ENCODE measurements around the gene ATP2C2. TPM values are rescaled to one million over a fixed set of nuclear protein-coding genes. Genes with fewer than 3 reads are reported as not detected.
A peak's percentile ranks its signal among the peaks of the same experiment; 100 is the strongest.

Gene ATP2C2, protein sequence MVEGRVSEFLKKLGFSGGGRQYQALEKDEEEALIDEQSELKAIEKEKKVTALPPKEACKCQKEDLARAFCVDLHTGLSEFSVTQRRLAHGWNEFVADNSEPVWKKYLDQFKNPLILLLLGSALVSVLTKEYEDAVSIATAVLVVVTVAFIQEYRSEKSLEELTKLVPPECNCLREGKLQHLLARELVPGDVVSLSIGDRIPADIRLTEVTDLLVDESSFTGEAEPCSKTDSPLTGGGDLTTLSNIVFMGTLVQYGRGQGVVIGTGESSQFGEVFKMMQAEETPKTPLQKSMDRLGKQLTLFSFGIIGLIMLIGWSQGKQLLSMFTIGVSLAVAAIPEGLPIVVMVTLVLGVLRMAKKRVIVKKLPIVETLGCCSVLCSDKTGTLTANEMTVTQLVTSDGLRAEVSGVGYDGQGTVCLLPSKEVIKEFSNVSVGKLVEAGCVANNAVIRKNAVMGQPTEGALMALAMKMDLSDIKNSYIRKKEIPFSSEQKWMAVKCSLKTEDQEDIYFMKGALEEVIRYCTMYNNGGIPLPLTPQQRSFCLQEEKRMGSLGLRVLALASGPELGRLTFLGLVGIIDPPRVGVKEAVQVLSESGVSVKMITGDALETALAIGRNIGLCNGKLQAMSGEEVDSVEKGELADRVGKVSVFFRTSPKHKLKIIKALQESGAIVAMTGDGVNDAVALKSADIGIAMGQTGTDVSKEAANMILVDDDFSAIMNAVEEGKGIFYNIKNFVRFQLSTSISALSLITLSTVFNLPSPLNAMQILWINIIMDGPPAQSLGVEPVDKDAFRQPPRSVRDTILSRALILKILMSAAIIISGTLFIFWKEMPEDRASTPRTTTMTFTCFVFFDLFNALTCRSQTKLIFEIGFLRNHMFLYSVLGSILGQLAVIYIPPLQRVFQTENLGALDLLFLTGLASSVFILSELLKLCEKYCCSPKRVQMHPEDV
- total RNA-seq (2021; ENCODE audit: unreplicated experiment) (20.3 TPM), Bru-seq, nascent RNA (percentile 72 among the genes with signal in this experiment), BruChase-seq, experiment 1, labeled RNA remaining after a 6-hour chase (percentile 70 among the genes with signal in this experiment), BruChase-seq, experiment 2, labeled RNA remaining after a 2-hour chase (percentile 71 among the genes with signal in this experiment)
- polyA plus RNA-seq (2012), result 28.2 and 40.5 TPM in 2 replicates
- long read RNA-seq, transcript ATP2C2-201 (27 exons, 3,376 nt), result major isoform, 35 of 69 reads
- long read RNA-seq, partial matches to known transcripts, result 15 of 69 reads
- long read RNA-seq, other reads (novel, unspliced or antisense), result 15 of 69 reads

DNA sequence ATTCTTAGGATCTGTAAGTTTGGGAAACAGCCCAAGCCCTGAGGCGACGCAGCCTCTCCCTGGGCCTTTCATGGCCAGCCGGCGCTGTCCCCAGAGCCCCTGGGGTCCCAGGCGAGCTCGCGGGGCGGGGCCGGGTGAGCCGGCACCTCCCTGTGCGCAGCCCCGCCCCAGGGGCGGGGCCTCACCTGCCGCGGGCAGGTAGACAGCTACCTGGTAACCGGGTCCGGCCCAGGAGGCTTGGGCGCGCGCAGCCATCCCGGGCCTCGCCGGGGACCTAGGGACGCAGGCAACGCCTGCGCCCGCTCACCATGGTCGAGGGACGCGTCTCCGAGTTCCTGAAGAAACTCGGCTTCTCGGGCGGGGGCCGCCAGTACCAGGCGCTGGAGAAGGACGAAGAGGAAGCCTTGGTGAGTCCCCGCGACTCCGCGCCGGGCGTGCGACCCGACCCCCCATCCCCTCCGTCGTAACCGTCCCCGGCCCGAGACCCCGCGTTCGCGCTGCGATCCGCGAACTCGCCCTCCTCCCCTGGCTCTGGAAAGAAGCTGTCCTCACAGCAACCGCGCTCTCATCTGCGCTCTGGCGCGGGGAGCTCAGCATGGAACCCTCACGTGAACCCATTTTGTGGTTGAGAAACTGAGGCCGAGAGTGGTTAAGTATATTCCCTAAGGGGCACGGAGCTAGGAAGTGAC, at the start of gene ATP2C2:
TSS of gene ATP2C2 (plus strand) at position 231 of the 689 bp plus-strand sequence. CDS start at position 309, 78 bp downstream.
- peak; percentile 31 for TF ChIP-seq YY1 (IDR thresholded peaks at IDR 0.05; ENCODE audit: extremely low read depth, insufficient replicate concordance, low read depth, low read length)
- no peak for TF ChIP-seq RAD21 (IDR thresholded peaks at IDR 0.05; ENCODE audit: low read depth)
- peak; percentile 95 for TF ChIP-seq POLR2AphosphoS5 (IDR thresholded peaks at IDR 0.05; ENCODE audit: low read depth, low read length)
- TF ChIP-seq, protein P1, sequence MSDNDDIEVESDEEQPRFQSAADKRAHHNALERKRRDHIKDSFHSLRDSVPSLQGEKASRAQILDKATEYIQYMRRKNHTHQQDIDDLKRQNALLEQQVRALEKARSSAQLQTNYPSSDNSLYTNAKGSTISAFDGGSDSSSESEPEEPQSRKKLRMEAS (IDR thresholded peaks at IDR 0.05), result peak; percentile 47; the same call in 1 of the 2 replicates
- Histone ChIP-seq H3K4me1 (ENCODE audit: control insufficient read depth in 1 of 2, insufficient read depth in 2 of 2, low read length in 2 of 2) (peaks cover 23 to 38% of the 10 kb centered on the region in 2 experiments), H3K36me3 (ENCODE audit: control insufficient read depth in 1 of 2, insufficient read depth in 2 of 2, low read length in 2 of 2) (no peaks in the 10 kb centered on the region), H3K9me3 (ENCODE audit: control insufficient read depth in 1 of 2, insufficient read depth in 1 of 2, low read depth in 1 of 2, low read length in 2 of 2) (no peaks in the 10 kb centered on the region), H3K4me2 (ENCODE audit: low read length) (peak within 1 kb of the TSS; percentile 94), H3K27me3 (ENCODE audit: insufficient read depth, low read length) (no peaks in the 10 kb centered on the region), H3K4me3 (replicated peaks in 1 of 2; ENCODE audit: low read depth in 1 of 2, low read length in 2 of 2) (peak within 1 kb of the TSS; percentile 75 to 81), H3K27ac (ENCODE audit: low read depth, low read length) (peak within 1 kb of the TSS; percentile 22; the same call in 1 of the 2 replicates), H3K9ac (ENCODE audit: low read length) (peak within 1 kb of the TSS; percentile 59), H3K79me2 (ENCODE audit: insufficient read depth, low read length) (no peaks in the 10 kb centered on the region), H3K9me2 (ENCODE audit: insufficient read depth) (no peaks in the 10 kb centered on the region), H4K20me1 (ENCODE audit: insufficient read depth) (no peaks in the 10 kb centered on the region), H2AFZ (ENCODE audit: low read depth, low read length, poor library complexity, severe bottlenecking) (peak within 1 kb of the TSS; percentile 92)
- RAD21 ChIA-PET (ENCODE audit: low non-redundant PET in 1 of 2, low total read pairs in 2 of 2, uncharacterized antibody in 2 of 2, unreplicated experiment in 2 of 2), result interaction anchor here in 1 of 2 experiments (0.6 kb wide), 1 partner anchor 46 kb away, joined by 3 read pairs; no protein-coding TSS in a partner anchor
- DNase-seq (ENCODE audit: low read depth, low spot score) (peak; percentile 51), ATAC-seq (peak; percentile 97)
- POLR2A ChIA-PET, result interaction anchor here (0.5 to 1.8 kb wide), 4 partner anchors 9 to 252 kb away, joined by 3 to 6 read pairs (median 4); partner anchors contain the start of gene MBTPS1
- intact Hi-C loops (cut with micrococcal nuclease), result no loop called here
- CTCF ChIA-PET, result interaction anchor here (0.7 to 1.9 kb wide), 3 partner anchors 56 to 304 kb away, joined by 3 to 5 read pairs (median 4); no protein-coding TSS in a partner anchor
- BruUV-seq (replicated peaks), result TSS peak; percentile 57

Measured in HCT116 (cell line).